Chondrocyte (in vitro differentiated cells): ENCODE measurements around the gene NFE2L2. TPM values are rescaled to one million over a fixed set of nuclear protein-coding genes. Genes with fewer than 3 reads are reported as not detected.
"Not testable (repeated sequence)": the region's sequence is repeated elsewhere in the genome, so short reads cannot be mapped to it uniquely, and the experiment has no call there.

ENCODE experiments used
- DNase-seq: peaks from one replicate; pipeline ENCODE4 v3.0.0; 2021; ENCODE audit warnings: mixed read lengths, low spot score
- H3K27ac Mint-ChIP-seq: one replicate; pipeline ENCODE4 v1.8.0; 2021; ENCODE audit warnings: mild to moderate bottlenecking, moderate library complexity, mixed read lengths; ENCODE audit not compliant: unreplicated experiment
- H3K27me3 Mint-ChIP-seq: 2 replicates; pipeline ENCODE4 v1.8.0; 2021; ENCODE audit warnings: low read depth, mixed read lengths
- H3K36me3 Mint-ChIP-seq: 2 replicates; pipeline ENCODE4 v1.8.0; 2021; ENCODE audit warnings: low read depth, mixed read lengths
- H3K4me1 Mint-ChIP-seq: 2 replicates; pipeline ENCODE4 v1.8.0; 2021; ENCODE audit warnings: low read depth, mild to moderate bottlenecking, mixed read lengths
- H3K4me3 Mint-ChIP-seq: one replicate; pipeline ENCODE4 v1.8.0; 2021; ENCODE audit warnings: mild to moderate bottlenecking, moderate library complexity, mixed read lengths; ENCODE audit not compliant: unreplicated experiment
- H3K9me3 Mint-ChIP-seq: 2 replicates; pipeline ENCODE4 v1.8.0; 2021; ENCODE audit warnings: low read depth, mixed read lengths
- CTCF ChIP-seq: fragments of 200-600 bp; sonication (generic); IDR thresholded peaks from 2 replicates; pipeline ENCODE4 v1.5.0; 2021; ENCODE audit warnings: antibody characterized with exemption, mild to moderate bottlenecking, moderate library complexity
- long read RNA-seq: library from polyadenylated mRNA; stranded (forward); transcript quantifications from one replicate; pipeline ENCODE4 v2.0.0, GENCODE V29; 2021
- total RNA-seq: library from RNA; stranded (reverse); gene quantifications from 3 replicates; pipeline ENCODE4 v1.2.1, GENCODE V29; 2021

NFE2L2 gene
- total RNA-seq = 65.7 to 88.2 TPM (median 86.8 TPM) in 3 replicates
- long read RNA-seq, transcript NFE2L2-202 (5 exons, 2,651 nt) = minor isoform, 31 of 187 reads
- long read RNA-seq, transcript NFE2L2-201 (5 exons, 2,853 nt) = major isoform, 140 of 187 reads
- long read RNA-seq, partial matches to known transcripts = 5 of 187 reads
- long read RNA-seq, other reads (novel, unspliced or antisense) = 10 of 187 reads

- TF ChIP-seq CTCF = peak; percentile 75
- Mint-ChIP-seq H3K4me3 (peak within 1 kb of the TSS; percentile 92), H3K36me3 (no peaks in the 10 kb centered on the region), H3K9me3 (no peaks in the 10 kb centered on the region), H3K27ac (peak within 1 kb of the TSS; percentile 100), H3K27me3 (no peaks in the 10 kb centered on the region), H3K4me1 (peaks cover 43% of the 10 kb centered on the region)
- DNase-seq = peak; percentile 96
These were observed at the start of gene NFE2L2 for GRCh38 chr2:177264693-177265587. Gene NFE2L2 (minus strand): TSS chr2:177264727. CDS start chr2:177264576, 151 bp downstream.

- no peaks in the 10 kb centered on the region for H3K27me3 Mint-ChIP-seq
- H3K4me3 Mint-ChIP-seq = no peak overlapping the region
- no peaks in the 10 kb centered on the region for H3K9me3 Mint-ChIP-seq
- H3K27ac Mint-ChIP-seq = no peak overlapping the region
- DNase-seq = no peak
- H3K36me3 Mint-ChIP-seq = no peaks in the 10 kb centered on the region
- H3K4me1 Mint-ChIP-seq = peaks cover 22% of the 10 kb centered on the region
- no peak for TF ChIP-seq CTCF
These were observed 49.7 kb upstream of the NFE2L2 start for GRCh38 chr2:177314194-177314593.

GRCh38 chr2:177313162-177313781 lies 48.7 kb upstream of the NFE2L2 start:
- Mint-ChIP-seq H3K27me3 (no peaks in the 10 kb centered on the region), H3K4me3 (no peak overlapping the region), H3K36me3 (no peaks in the 10 kb centered on the region), H3K9me3 (no peaks in the 10 kb centered on the region), H3K27ac (no peak overlapping the region), H3K4me1 (peaks cover 22% of the 10 kb centered on the region)
- no peak for TF ChIP-seq CTCF
- DNase-seq = no peak

GRCh38 chr2:177312562-177312961 lies 48.0 kb upstream of the NFE2L2 start:
- H3K4me3 Mint-ChIP-seq = no peak overlapping the region
- DNase-seq = no peak
- H3K36me3 Mint-ChIP-seq = no peaks in the 10 kb centered on the region
- no peak overlapping the region for H3K27ac Mint-ChIP-seq
- TF ChIP-seq CTCF = no peak
- no peaks in the 10 kb centered on the region for H3K27me3 Mint-ChIP-seq
- peaks cover 22% of the 10 kb centered on the region for H3K4me1 Mint-ChIP-seq
- H3K9me3 Mint-ChIP-seq = no peaks in the 10 kb centered on the region

- not testable (repeated sequence) for H3K36me3 Mint-ChIP-seq, H3K27me3 Mint-ChIP-seq, H3K9me3 Mint-ChIP-seq, H3K4me3 Mint-ChIP-seq, DNase-seq, H3K27ac Mint-ChIP-seq
- peaks cover 19% of the 10 kb centered on the region for H3K4me1 Mint-ChIP-seq
These were observed 45.3 kb upstream of the NFE2L2 start for GRCh38 chr2:177309672-177310309.
